SIG-M5 (cell line): ENCODE results near the gene TOMM40.
"Not testable (repeated sequence)": the region's sequence is repeated elsewhere in the genome, so short reads cannot be mapped to it uniquely, and the experiment has no call there.

ENCODE experiments used
- DNase-seq: peaks from one replicate; lab custom pipeline; 2025; lab: John Stamatoyannopoulos, UW

The TOMM40 gene

GRCh38 chr19:44891016-44891882 is at the start of gene TOMM40:
Gene TOMM40 (plus strand): TSS chr19:44891254. CDS start chr19:44891416, 162 bp downstream.
- DNase-seq, result peak; percentile 96

- DNase-seq, result no peak
These were observed 45.8 kb upstream of the TOMM40 start for GRCh38 chr19:44845286-44845611.

- DNase-seq, result peak; percentile 38
These were observed 45.2 kb upstream of the TOMM40 start, which contains the start of gene NECTIN2 for GRCh38 chr19:44845612-44846454. Gene NECTIN2 (plus strand): TSS chr19:44846297. CDS start chr19:44846526, 229 bp downstream.

- no peak for DNase-seq
These were observed 44.5 kb upstream of the TOMM40 start for GRCh38 chr19:44846455-44847143.

- DNase-seq, result no peak
These were observed 43.7 kb upstream of the TOMM40 start for GRCh38 chr19:44847144-44848035.

- no peak for DNase-seq
These were observed 42.8 kb upstream of the TOMM40 start for GRCh38 chr19:44848036-44848811.

- DNase-seq, result no peak
These were observed 42.1 kb upstream of the TOMM40 start for GRCh38 chr19:44848812-44849447.

- DNase-seq, result no peak
These were observed 40.4 kb upstream of the TOMM40 start for GRCh38 chr19:44850641-44851109.

GRCh38 chr19:44851427-44851826 is 39.6 kb upstream of the TOMM40 start:
- DNase-seq, result no peak

GRCh38 chr19:44855606-44856005 is 35.4 kb upstream of the TOMM40 start:
- no peak for DNase-seq

GRCh38 chr19:44856421-44857083 is 34.5 kb upstream of the TOMM40 start:
- DNase-seq, result no peak

- no peak for DNase-seq
These were observed 33.2 kb upstream of the TOMM40 start for GRCh38 chr19:44857837-44858236.

GRCh38 chr19:44861576-44861975 is 29.5 kb upstream of the TOMM40 start:
- DNase-seq, result not testable (repeated sequence)

GRCh38 chr19:44863990-44864389 is 27.1 kb upstream of the TOMM40 start:
- no peak for DNase-seq

- no peak for DNase-seq
These were observed 25.8 kb upstream of the TOMM40 start for GRCh38 chr19:44865196-44865767.

- DNase-seq, result no peak
These were observed 24.4 kb upstream of the TOMM40 start for GRCh38 chr19:44866664-44867063.

- DNase-seq, result no peak
These were observed 23.5 kb upstream of the TOMM40 start for GRCh38 chr19:44867578-44867977.

- DNase-seq, result no peak
These were observed 21.2 kb upstream of the TOMM40 start for GRCh38 chr19:44869733-44870470.
